Measurements from ENCODE around the gene RTF2. TPM values are rescaled to one million over a fixed set of nuclear protein-coding genes. Genes with fewer than 3 reads are reported as not detected.

The RTF2 gene
- total and polyA plus RNA-seq, 2 experiments from 2014 or later: 28.2 to 53.7 TPM

- Histone ChIP-seq H3K4me1 (ENCODE audit: insufficient read depth) (no peaks in the 10 kb centered on the region), H3K4me2 (no peak overlapping the region), H3K27ac (ENCODE audit: low read depth) (no peak overlapping the region), H2AFZ (no peak overlapping the region), H3K36me3 (ENCODE audit: insufficient read depth) (no peaks in the 10 kb centered on the region), H3K27me3 (ENCODE audit: insufficient read depth) (no peaks in the 10 kb centered on the region), H3F3A (replicated peaks; ENCODE audit: low read depth) (no peaks in the 10 kb centered on the region), H3K79me2 (replicated peaks; ENCODE audit: insufficient read depth) (no peaks in the 10 kb centered on the region), H4K20me1 (replicated peaks; ENCODE audit: insufficient read depth) (no peaks in the 10 kb centered on the region), H3K9me2 (ENCODE audit: insufficient read depth) (no peaks in the 10 kb centered on the region), H3K4me3 (no peak overlapping the region)
- DNase-seq (ENCODE audit: low spot score): no peak
- Mint-ChIP-seq H3K4me1 (no peaks in the 10 kb centered on the region), H3K36me3 (ENCODE audit: low read depth) (no peaks in the 10 kb centered on the region), H3K9me3 (no peaks in the 10 kb centered on the region), H3K27ac (no peak overlapping the region), H3K4me3 (no peak overlapping the region), H3K27me3 (ENCODE audit: insufficient read depth, low read depth, poor library complexity) (peaks cover 5% of the 10 kb centered on the region)
- no peak for ATAC-seq
- no peak for TF ChIP-seq ETS1 (IDR thresholded peaks at IDR 0.05)
- TF ChIP-seq JUNB (IDR thresholded peaks at IDR 0.05; ENCODE audit: unreplicated experiment): no peak
- no peak for TF ChIP-seq ZNF331 (CRISPR knock-in tag; IDR thresholded peaks at IDR 0.05; ENCODE audit: low read depth)
- TF ChIP-seq CTCF (conservative IDR thresholded peaks at IDR 0.05; ENCODE audit: low read depth in 2 of 2): no peak
- TF ChIP-seq EZH2phosphoT487 (IDR thresholded peaks at IDR 0.05; ENCODE audit: unreplicated experiment): no peak
- TF ChIP-seq REST (IDR thresholded peaks at IDR 0.05; ENCODE audit: unreplicated experiment): no peak
- TF ChIP-seq EZH2 (IDR thresholded peaks at IDR 0.05; ENCODE audit: low read depth, unreplicated experiment): no peak
- TF ChIP-seq POLR2AphosphoS5 (IDR thresholded peaks at IDR 0.05; ENCODE audit: low read depth): no peak
- TF ChIP-seq STAT1 (IDR thresholded peaks at IDR 0.05; ENCODE audit: unreplicated experiment): no peak
- no peak for TF ChIP-seq NANOG (IDR thresholded peaks at IDR 0.05; ENCODE audit: borderline replicate concordance)
These were observed 27.9 kb upstream of the RTF2 start for GRCh38 chr20:56440346-56441007.
